H1 (cell line): ENCODE results near the gene TSPAN17.
"Not testable (repeated sequence)": the region's sequence is repeated elsewhere in the genome, so short reads cannot be mapped to it uniquely, and the experiment has no call there.

Source experiments
- BACH1 ChIP-seq: IDR thresholded peaks from 2 replicates; pipeline ENCODE4 v1.6.1; 2012; ENCODE audit warnings: low read length, improper control_type of control experiment
- CEBPB ChIP-seq: IDR thresholded peaks from 2 replicates; pipeline ENCODE4 v1.6.1; 2012; ENCODE audit warnings: low read depth, low read length
- CTCF ChIP-seq, 3 experiments: IDR thresholded peaks; 1 replicate in 2 of 3; 2 replicates in 1 of 3; pipeline versions ENCODE4 v1.5.1 to v1.6.1; 2011; ENCODE audit warnings: low read length in 3 of 3, mild to moderate bottlenecking in 3 of 3, inconsistent platforms in 2 of 3, low read depth in 1 of 3, moderate library complexity in 1 of 3; ENCODE audit not compliant: insufficient read depth in 1 of 3; ENCODE audit errors: control extremely low read depth in 1 of 3
- EZH2 ChIP-seq: fragments of 200-600 bp; sonication (generic); IDR thresholded peaks from 2 replicates; pipeline ENCODE4 v1.7.1; 2012; ENCODE audit warnings: low read depth, mild to moderate bottlenecking, moderate library complexity, low read length, inconsistent platforms; ENCODE audit not compliant: severe bottlenecking
- POLR2AphosphoS5 ChIP-seq: IDR thresholded peaks from 2 replicates; pipeline ENCODE4 v1.6.1; 2011; ENCODE audit warnings: low read depth, low read length
- RBBP5 ChIP-seq: IDR thresholded peaks from 2 replicates; pipeline ENCODE4 v1.7.1; 2012; ENCODE audit warnings: low read depth, mild to moderate bottlenecking, inconsistent platforms, low read length, moderate library complexity, borderline replicate concordance
- SAP30 ChIP-seq: fragments of 300-600 bp; sonication (generic); IDR thresholded peaks from 2 replicates; pipeline ENCODE4 v1.7.1; 2012; ENCODE audit warnings: low read length, moderate library complexity, mild to moderate bottlenecking, inconsistent platforms; ENCODE audit not compliant: insufficient read depth, insufficient replicate concordance

GRCh38 chr5:176699446-176699845 is 52.2 kb downstream of the TSPAN17 start:
- not testable (repeated sequence) for TF ChIP-seq CTCF (IDR thresholded peaks at IDR 0.05; ENCODE audit: control extremely low read depth in 1 of 3, insufficient read depth in 1 of 3, low read depth in 1 of 3, low read length in 3 of 3); BACH1; EZH2; SAP30; RBBP5; CEBPB; POLR2AphosphoS5
